RWPE2 (cell line): Measurements from ENCODE around the gene PEX10.
A peak's percentile ranks its signal among the peaks of the same experiment; 100 is the strongest.

ENCODE experiments used
- ATAC-seq: fragments of 200-7000 bp; cut with Tn5 transposase; 3 replicates; pipeline ENCODE4 v1.9.1; 2021; ENCODE audit warnings: low read depth
- DNase-seq: peaks from one replicate; pipeline ENCODE4 v3.0.0-alpha.2; 2020; ENCODE audit warnings: low spot score
- H3K27ac ChIP-seq: fragments of 450-650 bp; 2 replicates; pipeline ENCODE4 v1.5.1; 2017; ENCODE audit warnings: mild to moderate bottlenecking; ENCODE audit not compliant: poor library complexity, severe bottlenecking
- H3K27me3 ChIP-seq: fragments of 250-450 bp; sonication (Bioruptor Pico); 2 replicates; pipeline ENCODE4 v1.5.1; 2021; ENCODE audit warnings: mild to moderate bottlenecking, moderate library complexity; ENCODE audit not compliant: insufficient read depth, poor library complexity, severe bottlenecking
- H3K36me3 ChIP-seq: fragments of 250-450 bp; sonication (Bioruptor Pico); 2 replicates; pipeline ENCODE4 v1.5.1; 2020; ENCODE audit warnings: low read depth, mild to moderate bottlenecking, moderate library complexity
- H3K4me1 ChIP-seq: fragments of 250-450 bp; sonication (Bioruptor Pico); 2 replicates; pipeline ENCODE4 v1.5.1; 2021; ENCODE audit warnings: mild to moderate bottlenecking, moderate library complexity; ENCODE audit not compliant: insufficient read depth, poor library complexity, severe bottlenecking
- H3K4me3 ChIP-seq: fragments of 250-450 bp; sonication (Bioruptor Pico); 2 replicates; pipeline ENCODE4 v1.5.1; 2021; ENCODE audit warnings: mild to moderate bottlenecking, moderate library complexity; ENCODE audit not compliant: severe bottlenecking
- H3K9me3 ChIP-seq: fragments of 250-450 bp; sonication (Bioruptor Pico); 2 replicates; pipeline ENCODE4 v1.5.1; 2021; ENCODE audit warnings: mild to moderate bottlenecking, moderate library complexity; ENCODE audit not compliant: severe bottlenecking
- CTCF ChIP-seq: fragments of 450-650 bp; IDR thresholded peaks from one replicate; pipeline ENCODE4 v1.5.1; 2017; ENCODE audit warnings: mild to moderate bottlenecking, moderate library complexity; ENCODE audit not compliant: poor library complexity, severe bottlenecking

PEX10 gene

GRCh38 chr1:2376261-2376741 is 36.1 kb downstream of the PEX10 start:
- Histone ChIP-seq H3K4me3 (no peak overlapping the region), H3K9me3 (no peaks in the 10 kb centered on the region), H3K27me3 (no peaks in the 10 kb centered on the region), H3K4me1 (peaks cover 4% of the 10 kb centered on the region), H3K27ac (no peak overlapping the region), H3K36me3 (no peaks in the 10 kb centered on the region)
- no peak for ATAC-seq
- DNase-seq = peak; percentile 58
- no peak for TF ChIP-seq CTCF

GRCh38 chr1:2375923-2376260 is 36.5 kb downstream of the PEX10 start:
- Histone ChIP-seq H3K4me1 (peaks cover 4% of the 10 kb centered on the region), H3K27me3 (no peaks in the 10 kb centered on the region), H3K36me3 (no peaks in the 10 kb centered on the region), H3K4me3 (no peak overlapping the region), H3K9me3 (no peaks in the 10 kb centered on the region), H3K27ac (no peak overlapping the region)
- peak; percentile 61 for DNase-seq
- TF ChIP-seq CTCF = no peak
- ATAC-seq = no peak

DNA sequence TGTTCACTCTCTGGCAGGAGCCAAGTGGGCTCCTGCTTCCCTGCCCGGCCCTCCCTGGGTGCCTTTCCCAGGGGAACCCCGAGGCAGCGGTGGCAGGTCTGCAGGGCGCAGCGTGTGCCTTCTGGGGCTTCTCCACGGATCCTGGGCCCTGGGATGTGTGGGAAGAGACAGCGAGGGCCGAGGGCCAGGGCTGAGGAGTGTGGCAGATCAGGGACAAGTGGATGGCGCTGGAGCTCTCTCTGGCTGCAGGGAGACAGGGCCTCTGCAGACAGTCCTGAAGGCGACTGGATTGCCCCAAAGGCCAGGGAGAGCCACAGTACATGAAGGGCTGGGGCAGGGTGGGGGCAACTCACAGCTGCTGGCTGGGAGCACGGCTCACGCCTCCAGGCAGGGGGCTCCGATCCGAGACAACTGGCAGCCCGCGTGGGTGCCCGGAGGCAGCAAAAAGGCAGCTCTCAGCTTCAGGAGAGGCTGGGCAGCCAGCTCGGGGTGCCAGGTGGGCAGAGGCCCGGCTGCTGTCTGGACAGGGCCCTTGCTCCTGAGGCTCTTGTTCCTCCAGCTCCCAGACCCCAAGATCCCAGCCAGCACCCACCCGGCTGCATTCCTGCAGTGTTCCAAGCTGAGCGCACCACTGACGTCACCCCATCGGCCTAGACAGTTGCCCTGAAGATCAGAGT is 37.0 kb downstream of the PEX10 start:
- no peaks in the 10 kb centered on the region for H3K9me3 ChIP-seq
- no peak for TF ChIP-seq CTCF
- H3K27me3 ChIP-seq = no peaks in the 10 kb centered on the region

GRCh38 chr1:2374252-2375155 is 37.9 kb downstream of the PEX10 start:
- peak; percentile 7 for DNase-seq
- Histone ChIP-seq H3K4me1 (peaks cover 4% of the 10 kb centered on the region), H3K9me3 (no peaks in the 10 kb centered on the region), H3K36me3 (0 out of 2 replicates have a peak, but pooled peaks cover 3% of the 10 kb centered on the region), H3K27me3 (no peaks in the 10 kb centered on the region), H3K4me3 (no peak overlapping the region), H3K27ac (no peak overlapping the region)
- TF ChIP-seq CTCF = no peak
- ATAC-seq = no peak

More for the DNA sequence above, 37.0 kb downstream of the PEX10 start:
- Histone ChIP-seq H3K4me3 (no peak overlapping the region), H3K36me3 (no peaks in the 10 kb centered on the region), H3K27ac (no peak overlapping the region), H3K4me1 (peaks cover 4% of the 10 kb centered on the region)
- DNase-seq (peak; percentile 44), ATAC-seq (no peak)
